HCT116 (cell line): Measurements from ENCODE around the gene MACC1. TPM values are rescaled to one million over a fixed set of nuclear protein-coding genes. Genes with fewer than 3 reads are reported as not detected.

ENCODE experiments used
- ATAC-seq: fragments of 200-7000 bp; cut with Tn5 transposase; 2 replicates; pipeline ENCODE4 v1.9.1; 2020; ENCODE audit warnings: mild to moderate bottlenecking, moderate library complexity
- BruUV-seq: library from RNA; stranded (reverse); fragments of 400-500 nt; replicated peaks from 2 replicates; lab custom pipeline; 2021; lab: Mats Ljungman, UMichigan
- CTCF ChIA-PET: fragments of 300-600 bp; sonication (Branson Sonifier 250); formaldehyde crosslinking; loops from one replicate; lab custom pipeline; 2021; ENCODE audit warnings: antibody characterized with exemption; lab: Charles Lee
- POLR2A ChIA-PET: fragments of 300-600, 350-600 bp; sonication (Branson Sonifier 250); formaldehyde crosslinking; loops from one replicate; lab custom pipeline; 2021; ENCODE audit warnings: antibody characterized with exemption; lab: Charles Lee
- RAD21 ChIA-PET, 2 experiments: fragments of 300-600 bp; sonication (Branson Sonifier 250); formaldehyde crosslinking; loops; one replicate each; lab custom pipeline; 2023; ENCODE audit warnings: low total read pairs in 2 of 2; ENCODE audit not compliant: uncharacterized antibody in 2 of 2, unreplicated experiment in 2 of 2, low non-redundant PET in 1 of 2; lab: Charles Lee
- DNase-seq: peaks from one replicate; pipeline ENCODE4 v3.0.0-alpha.2; 2010; ENCODE audit warnings: low read depth, low spot score
- H2AFZ ChIP-seq: fragments of 200-600 bp; shearing (Covaris generic), sonication (generic); 2 replicates; pipeline ENCODE4 v1.6.1; 2017; ENCODE audit warnings: low read depth, mixed run types, mixed read lengths, antibody characterized with exemption, low read length; ENCODE audit not compliant: poor library complexity, severe bottlenecking
- H3K27ac ChIP-seq: 2 replicates; pipeline ENCODE4 v1.5.1; 2012; ENCODE audit warnings: low read depth, low read length
- H3K27me3 ChIP-seq: fragments of 200-600 bp; sonication (generic); 2 replicates; pipeline ENCODE4 v1.6.1; 2016; ENCODE audit warnings: mixed run types, low read length, mixed read lengths; ENCODE audit not compliant: insufficient read depth
- H3K36me3 ChIP-seq, 2 experiments: fragments of 200-500 bp in 1 of 2; fragments of 200-600 bp in 1 of 2; sonication (Bioruptor generic) in 1 of 2; sonication (generic) in 1 of 2; 2 replicates each; pipeline versions ENCODE4 v1.5.1 to v1.6.1; 2014 to 2016; ENCODE audit warnings: low read length in 2 of 2, inconsistent platforms in 1 of 2, mixed read lengths in 1 of 2, mixed run types in 1 of 2; ENCODE audit not compliant: insufficient read depth in 2 of 2, control insufficient read depth in 1 of 2
- H3K4me1 ChIP-seq, 2 experiments: fragments of 200-600 bp in 1 of 2; sonication (generic) in 1 of 2; 2 replicates each; pipeline versions ENCODE4 v1.5.1 to v1.6.1; 2012 to 2017; ENCODE audit warnings: low read length in 2 of 2, inconsistent platforms in 1 of 2, mild to moderate bottlenecking in 1 of 2, mixed read lengths in 1 of 2, mixed run types in 1 of 2, moderate library complexity in 1 of 2; ENCODE audit not compliant: insufficient read depth in 2 of 2, control insufficient read depth in 1 of 2
- H3K4me2 ChIP-seq: fragments of 200-600 bp; sonication (generic); 2 replicates; pipeline ENCODE4 v1.6.1; 2017; ENCODE audit warnings: mixed run types, low read length, mixed read lengths
- H3K4me3 ChIP-seq, 2 experiments: fragments of 200-600 bp in 1 of 2; sonication (generic) in 1 of 2; replicated peaks in 1 of 2; 2 replicates each; pipeline ENCODE4 v1.5.1; 2011 to 2016; ENCODE audit warnings: low read length in 2 of 2, control low read depth in 1 of 2, low read depth in 1 of 2, mild to moderate bottlenecking in 1 of 2, mixed read lengths in 1 of 2, mixed run types in 1 of 2
- H3K79me2 ChIP-seq: fragments of 200-600 bp; sonication (generic); 2 replicates; pipeline ENCODE4 v1.6.1; 2017; ENCODE audit warnings: mild to moderate bottlenecking, mixed run types, low read length, moderate library complexity, mixed read lengths; ENCODE audit not compliant: insufficient read depth
- H3K9ac ChIP-seq: fragments of 200-600 bp; sonication (generic); 2 replicates; pipeline ENCODE4 v1.6.1; 2016; ENCODE audit warnings: low read length, mixed read lengths
- H3K9me2 ChIP-seq: fragments of 200-600 bp; sonication (generic), shearing (Covaris generic); 2 replicates; pipeline ENCODE4 v1.6.1; 2017; ENCODE audit warnings: mixed run types, mild to moderate bottlenecking, moderate library complexity; ENCODE audit not compliant: insufficient read depth
- H3K9me3 ChIP-seq, 2 experiments: fragments of 200-500 bp in 1 of 2; fragments of 200-600 bp in 1 of 2; sonication (Bioruptor generic) in 1 of 2; sonication (generic) in 1 of 2; 2 replicates each; pipeline ENCODE4 v1.6.1; 2014 to 2017; ENCODE audit warnings: low read length in 2 of 2, mixed read lengths in 2 of 2, inconsistent platforms in 1 of 2, low read depth in 1 of 2, mild to moderate bottlenecking in 1 of 2, mixed run types in 1 of 2, moderate library complexity in 1 of 2; ENCODE audit not compliant: control insufficient read depth in 1 of 2, insufficient read depth in 1 of 2
- H4K20me1 ChIP-seq: fragments of 200-600 bp; sonication (generic), shearing (Covaris generic); 2 replicates; pipeline ENCODE4 v1.6.1; 2017; ENCODE audit warnings: mixed run types, mild to moderate bottlenecking, moderate library complexity; ENCODE audit not compliant: insufficient read depth
- CBX3 ChIP-seq: IDR thresholded peaks from 2 replicates; pipeline ENCODE4 v1.6.1; 2012; ENCODE audit warnings: low read depth
- CEBPB ChIP-seq: IDR thresholded peaks from 2 replicates; pipeline ENCODE4 v1.6.1; 2012; ENCODE audit warnings: low read depth
- EGR1 ChIP-seq: IDR thresholded peaks from 2 replicates; pipeline ENCODE4 v1.6.1; 2012; ENCODE audit warnings: low read depth
- EZH2 ChIP-seq: fragments of 200-600 bp; sonication (generic); IDR thresholded peaks from 2 replicates; pipeline ENCODE4 v1.6.1; 2017; ENCODE audit warnings: antibody characterized with exemption, mixed run types
- EZH2phosphoT487 ChIP-seq: fragments of 200-600 bp; IDR thresholded peaks from 2 replicates; pipeline ENCODE4 v1.6.1; 2018; ENCODE audit warnings: antibody characterized with exemption, borderline replicate concordance
- JUND ChIP-seq: IDR thresholded peaks from 2 replicates; pipeline ENCODE4 v1.6.1; 2012
- POLR2AphosphoS5 ChIP-seq: IDR thresholded peaks from 2 replicates; pipeline ENCODE4 v1.6.1; 2011; ENCODE audit warnings: mild to moderate bottlenecking, low read depth, low read length, moderate library complexity
- RAD21 ChIP-seq: IDR thresholded peaks from 2 replicates; pipeline ENCODE4 v1.6.1; 2012; ENCODE audit warnings: low read depth, mild to moderate bottlenecking
- SP1 ChIP-seq: IDR thresholded peaks from 2 replicates; pipeline ENCODE4 v1.6.1; 2012; ENCODE audit warnings: low read depth
- SRF ChIP-seq: IDR thresholded peaks from 2 replicates; pipeline ENCODE4 v1.6.1; 2012; ENCODE audit warnings: low read depth
- TCF7L2 ChIP-seq: IDR thresholded peaks from 2 replicates; pipeline ENCODE4 v1.7.0; 2011; ENCODE audit warnings: borderline replicate concordance, inconsistent platforms; ENCODE audit not compliant: insufficient read depth, insufficient read length; ENCODE audit errors: extremely low read depth
- ZBTB33 ChIP-seq: IDR thresholded peaks from 2 replicates; pipeline ENCODE4 v1.6.1; 2011; ENCODE audit warnings: mild to moderate bottlenecking, low read length, moderate library complexity; ENCODE audit not compliant: insufficient replicate concordance; ENCODE audit errors: extremely low read depth
- ZFX ChIP-seq: fragments of 450-650 bp; IDR thresholded peaks from 2 replicates; pipeline ENCODE4 v1.6.1; 2017
- intact Hi-C: fragments of 100-400 bp; cut with micrococcal nuclease; formaldehyde crosslinking; loops from 2 replicates; pipeline ENCODE4 v1.10.0; 2022
- total RNA-seq: library from RNA; stranded (reverse); gene quantifications from one replicate; pipeline ENCODE4 v1.2.1, GENCODE V29; 2021; ENCODE audit not compliant: unreplicated experiment
- TF ChIP-seq, protein P1 (sequence below): IDR thresholded peaks from 2 replicates; pipeline ENCODE4 v1.6.1; 2012
- TF ChIP-seq, protein P2 (sequence below), 3 experiments: fragments of 200-600 bp in 1 of 3; sonication (generic) in 1 of 3; IDR thresholded peaks in 2 of 3; conservative IDR thresholded peaks in 1 of 3; 2 replicates each; pipeline ENCODE4 v1.5.1; 2012 to 2017; ENCODE audit warnings: low read depth in 2 of 3, low read length in 2 of 3, antibody characterized with exemption in 1 of 3, borderline replicate concordance in 1 of 3, control low read depth in 1 of 3, mild to moderate bottlenecking in 1 of 3, mixed read lengths in 1 of 3, mixed run types in 1 of 3, moderate library complexity in 1 of 3; ENCODE audit not compliant: insufficient read depth in 1 of 3
- TF ChIP-seq, protein P3 (sequence below): IDR thresholded peaks from 2 replicates; pipeline ENCODE4 v1.6.1; 2012

The MACC1 gene
- total RNA-seq, 1 experiment from 2014 or later = 9.8 TPM

DNA sequence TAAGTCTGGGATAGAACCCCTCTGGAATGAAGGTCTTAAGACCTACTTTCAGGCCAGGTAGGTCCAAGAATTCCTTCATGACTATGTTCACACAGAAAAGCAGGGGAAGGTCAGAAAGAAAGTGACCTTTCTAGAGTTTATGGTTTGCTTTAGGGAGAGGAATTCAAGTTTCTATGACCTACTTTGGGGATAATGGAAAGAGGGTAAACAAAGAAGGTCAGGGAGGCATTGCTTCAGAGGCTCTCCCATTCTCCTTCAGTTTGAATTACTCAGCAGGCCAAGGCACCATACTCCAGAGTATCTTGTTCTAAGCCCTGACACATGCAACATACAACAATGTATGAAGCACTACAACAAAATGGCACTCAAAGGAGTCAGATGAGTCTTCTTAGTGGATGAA is 11.5 kb upstream of the MACC1 start:
- ChIA-PET RAD21 (no interaction called here), POLR2A (no interaction called here), CTCF (no interaction called here)
- no peaks in the 10 kb centered on the region for H3K27me3 ChIP-seq
- peaks cover 8 to 11% of the 10 kb centered on the region in 2 experiments; a peak in 3 of 4 replicates for H3K4me1 ChIP-seq
- no peak overlapping the region for H3K9ac ChIP-seq
- ATAC-seq = no peak
- intact Hi-C loops = no loop called here
- no peak overlapping the region for H3K4me3 ChIP-seq
- no peak overlapping the region for H2AFZ ChIP-seq
- no peak overlapping the region for H3K27ac ChIP-seq
- H3K9me2 ChIP-seq = no peaks in the 10 kb centered on the region
- BruUV-seq = no TSS peak
- H4K20me1 ChIP-seq = no peaks in the 10 kb centered on the region
- H3K36me3 ChIP-seq = no peaks in the 10 kb centered on the region
- no peak overlapping the region for H3K4me2 ChIP-seq
- no peaks in the 10 kb centered on the region for H3K9me3 ChIP-seq
- DNase-seq = no peak
- no peak for TF ChIP-seq ZBTB33
- TF ChIP-seq CEBPB = no peak
- no peak for TF ChIP-seq JUND
- TF ChIP-seq, protein P1, sequence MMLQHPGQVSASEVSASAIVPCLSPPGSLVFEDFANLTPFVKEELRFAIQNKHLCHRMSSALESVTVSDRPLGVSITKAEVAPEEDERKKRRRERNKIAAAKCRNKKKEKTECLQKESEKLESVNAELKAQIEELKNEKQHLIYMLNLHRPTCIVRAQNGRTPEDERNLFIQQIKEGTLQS = no peak
- TF ChIP-seq SRF = no peak
- TF ChIP-seq EZH2phosphoT487 = no peak
- TF ChIP-seq SP1 = no peak
- no peak for TF ChIP-seq RAD21
- TF ChIP-seq POLR2AphosphoS5 = no peak
- no peak for TF ChIP-seq EGR1
- no peak for TF ChIP-seq EZH2
- TF ChIP-seq TCF7L2 = no peak
- no peak for TF ChIP-seq CBX3
- TF ChIP-seq, protein P2, sequence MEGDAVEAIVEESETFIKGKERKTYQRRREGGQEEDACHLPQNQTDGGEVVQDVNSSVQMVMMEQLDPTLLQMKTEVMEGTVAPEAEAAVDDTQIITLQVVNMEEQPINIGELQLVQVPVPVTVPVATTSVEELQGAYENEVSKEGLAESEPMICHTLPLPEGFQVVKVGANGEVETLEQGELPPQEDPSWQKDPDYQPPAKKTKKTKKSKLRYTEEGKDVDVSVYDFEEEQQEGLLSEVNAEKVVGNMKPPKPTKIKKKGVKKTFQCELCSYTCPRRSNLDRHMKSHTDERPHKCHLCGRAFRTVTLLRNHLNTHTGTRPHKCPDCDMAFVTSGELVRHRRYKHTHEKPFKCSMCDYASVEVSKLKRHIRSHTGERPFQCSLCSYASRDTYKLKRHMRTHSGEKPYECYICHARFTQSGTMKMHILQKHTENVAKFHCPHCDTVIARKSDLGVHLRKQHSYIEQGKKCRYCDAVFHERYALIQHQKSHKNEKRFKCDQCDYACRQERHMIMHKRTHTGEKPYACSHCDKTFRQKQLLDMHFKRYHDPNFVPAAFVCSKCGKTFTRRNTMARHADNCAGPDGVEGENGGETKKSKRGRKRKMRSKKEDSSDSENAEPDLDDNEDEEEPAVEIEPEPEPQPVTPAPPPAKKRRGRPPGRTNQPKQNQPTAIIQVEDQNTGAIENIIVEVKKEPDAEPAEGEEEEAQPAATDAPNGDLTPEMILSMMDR (IDR thresholded peaks at IDR 0.05 in 2 of 3, conservative IDR thresholded peaks at IDR 0.05 in 1 of 3; ENCODE audit: borderline replicate concordance in 1 of 3, insufficient read depth in 1 of 3, low read depth in 2 of 3, low read length in 2 of 3) = no peak
- TF ChIP-seq ZFX = no peak
- TF ChIP-seq, protein P3, sequence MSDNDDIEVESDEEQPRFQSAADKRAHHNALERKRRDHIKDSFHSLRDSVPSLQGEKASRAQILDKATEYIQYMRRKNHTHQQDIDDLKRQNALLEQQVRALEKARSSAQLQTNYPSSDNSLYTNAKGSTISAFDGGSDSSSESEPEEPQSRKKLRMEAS = no peak
- H3K79me2 ChIP-seq = no peaks in the 10 kb centered on the region
